ENCODE results near the gene PRSS57.

PRSS57 gene

GRCh38 chr19:652467-653389 lies 42.5 kb downstream of the PRSS57 start:
- no peak overlapping the region for H3K9ac ChIP-seq
- peaks cover 99% of the 10 kb centered on the region for H4K20me1 ChIP-seq
- H3K4me1 ChIP-seq: peaks cover 15% of the 10 kb centered on the region
- no peaks in the 10 kb centered on the region for H3K9me3 ChIP-seq
- H3K27me3 ChIP-seq: no peaks in the 10 kb centered on the region
- H3K36me3 ChIP-seq: peaks cover 99% of the 10 kb centered on the region
- H3K4me3 ChIP-seq: no peak overlapping the region
- H3K27ac ChIP-seq: no peak overlapping the region
- H3K4me2 ChIP-seq: no peak overlapping the region
- TF ChIP-seq Cebpa-rat (IDR thresholded peaks at IDR 0.05): no peak

- peaks cover 7% of the 10 kb centered on the region for H3K4me1 ChIP-seq
- H3K27me3 ChIP-seq: no peaks in the 10 kb centered on the region
- H3K9ac ChIP-seq: no peak overlapping the region
- H4K20me1 ChIP-seq: peaks cover 99% of the 10 kb centered on the region
- peaks cover 99% of the 10 kb centered on the region for H3K36me3 ChIP-seq
- H3K4me2 ChIP-seq: no peak overlapping the region
- no peak overlapping the region for H3K27ac ChIP-seq
- H3K9me3 ChIP-seq: no peaks in the 10 kb centered on the region
- TF ChIP-seq Cebpa-rat (IDR thresholded peaks at IDR 0.05): no peak
- no peak overlapping the region for H3K4me3 ChIP-seq
Observed at GRCh38 chr19:651991-652390, 43.3 kb downstream of the PRSS57 start.

GRCh38 chr19:651114-651818 lies 44.0 kb downstream of the PRSS57 start:
- peaks cover 99% of the 10 kb centered on the region for H3K36me3 ChIP-seq

GRCh38 chr19:650121-650520 lies 45.1 kb downstream of the PRSS57 start:
- H3K36me3 ChIP-seq: peaks cover 97% of the 10 kb centered on the region
- peaks cover 99% of the 10 kb centered on the region for H4K20me1 ChIP-seq

More at GRCh38 chr19:651114-651818, 44.0 kb downstream of the PRSS57 start:
- no peak for TF ChIP-seq Cebpa-rat (IDR thresholded peaks at IDR 0.05)
- peaks cover 99% of the 10 kb centered on the region for H4K20me1 ChIP-seq
- no peak overlapping the region for H3K27ac ChIP-seq
- no peak overlapping the region for H3K4me2 ChIP-seq
- H3K27me3 ChIP-seq: no peaks in the 10 kb centered on the region
- no peak overlapping the region for H3K4me3 ChIP-seq
- H3K9ac ChIP-seq: no peak overlapping the region
- H3K4me1 ChIP-seq: 0 out of 2 replicates have a peak, but pooled peaks cover under 1% of the 10 kb centered on the region
- H3K9me3 ChIP-seq: no peaks in the 10 kb centered on the region

GRCh38 chr19:648904-649801 lies 46.1 kb downstream of the PRSS57 start:
- Histone ChIP-seq H3K36me3 (peaks cover 88% of the 10 kb centered on the region), H3K4me3 (no peak overlapping the region), H3K27me3 (no peaks in the 10 kb centered on the region), H4K20me1 (peaks cover 99% of the 10 kb centered on the region), H3K9ac (no peak overlapping the region), H3K4me1 (peaks cover 19% of the 10 kb centered on the region), H3K27ac (no peak overlapping the region), H3K4me2 (no peak overlapping the region), H3K9me3 (no peaks in the 10 kb centered on the region)
- TF ChIP-seq Cebpa-rat (IDR thresholded peaks at IDR 0.05): no peak

More at GRCh38 chr19:650121-650520, 45.1 kb downstream of the PRSS57 start:
- no peak overlapping the region for H3K4me3 ChIP-seq
- TF ChIP-seq Cebpa-rat (IDR thresholded peaks at IDR 0.05): no peak
- no peaks in the 10 kb centered on the region for H3K27me3 ChIP-seq
- H3K9me3 ChIP-seq: no peaks in the 10 kb centered on the region
- H3K4me1 ChIP-seq: peaks cover 9% of the 10 kb centered on the region
- no peak overlapping the region for H3K4me2 ChIP-seq
- no peak overlapping the region for H3K9ac ChIP-seq
- no peak overlapping the region for H3K27ac ChIP-seq

GRCh38 chr19:648305-648704 lies 46.9 kb downstream of the PRSS57 start:
- H3K9ac ChIP-seq: no peak overlapping the region
- no peaks in the 10 kb centered on the region for H3K27me3 ChIP-seq
- no peak overlapping the region for H3K27ac ChIP-seq
- H3K4me1 ChIP-seq: peaks cover 27% of the 10 kb centered on the region
- H3K4me2 ChIP-seq: no peak overlapping the region
- peaks cover 79% of the 10 kb centered on the region for H3K36me3 ChIP-seq
- peaks cover 94% of the 10 kb centered on the region for H4K20me1 ChIP-seq
- no peaks in the 10 kb centered on the region for H3K9me3 ChIP-seq
- no peak for TF ChIP-seq Cebpa-rat (IDR thresholded peaks at IDR 0.05)
- H3K4me3 ChIP-seq: no peak overlapping the region

- Histone ChIP-seq H4K20me1 (peaks cover 88% of the 10 kb centered on the region), H3K27me3 (no peaks in the 10 kb centered on the region), H3K36me3 (peaks cover 73% of the 10 kb centered on the region), H3K4me2 (no peak overlapping the region), H3K27ac (no peak overlapping the region), H3K4me1 (peaks cover 33% of the 10 kb centered on the region), H3K4me3 (no peak overlapping the region), H3K9ac (no peak overlapping the region), H3K9me3 (no peaks in the 10 kb centered on the region)
- TF ChIP-seq Cebpa-rat (IDR thresholded peaks at IDR 0.05): no peak
Observed at GRCh38 chr19:647566-648284, 47.5 kb downstream of the PRSS57 start.

GRCh38 chr19:646779-647565 lies 48.3 kb downstream of the PRSS57 start:
- Histone ChIP-seq H3K4me1 (peaks cover 36% of the 10 kb centered on the region), H3K4me2 (no peak overlapping the region), H3K4me3 (no peak overlapping the region), H3K9me3 (no peaks in the 10 kb centered on the region), H3K27ac (no peak overlapping the region), H4K20me1 (peaks cover 80% of the 10 kb centered on the region), H3K36me3 (peaks cover 66% of the 10 kb centered on the region), H3K27me3 (no peaks in the 10 kb centered on the region), H3K9ac (no peak overlapping the region)
- no peak for TF ChIP-seq Cebpa-rat (IDR thresholded peaks at IDR 0.05)

Measured in BLaER1 (cell line).